ENCODE data around the gene ABCA2. TPM values are rescaled to one million over a fixed set of nuclear protein-coding genes. Genes with fewer than 3 reads are reported as not detected.

ABCA2 gene
- total and polyA plus RNA-seq, 2 experiments from 2014 or later, result 7.0 to 16.0 TPM

GRCh38 chr9:137044502-137045177, 16.6 kb upstream of the ABCA2 start (continued):
- TF ChIP-seq ZNF331 (CRISPR knock-in tag; IDR thresholded peaks at IDR 0.05; ENCODE audit: low read depth) (no peak), JUNB (IDR thresholded peaks at IDR 0.05; ENCODE audit: unreplicated experiment) (no peak), ZNF114 (CRISPR knock-in tag; IDR thresholded peaks at IDR 0.05) (no peak), EZH2phosphoT487 (IDR thresholded peaks at IDR 0.05; ENCODE audit: unreplicated experiment) (no peak)
- TF ChIP-seq, protein P1, sequence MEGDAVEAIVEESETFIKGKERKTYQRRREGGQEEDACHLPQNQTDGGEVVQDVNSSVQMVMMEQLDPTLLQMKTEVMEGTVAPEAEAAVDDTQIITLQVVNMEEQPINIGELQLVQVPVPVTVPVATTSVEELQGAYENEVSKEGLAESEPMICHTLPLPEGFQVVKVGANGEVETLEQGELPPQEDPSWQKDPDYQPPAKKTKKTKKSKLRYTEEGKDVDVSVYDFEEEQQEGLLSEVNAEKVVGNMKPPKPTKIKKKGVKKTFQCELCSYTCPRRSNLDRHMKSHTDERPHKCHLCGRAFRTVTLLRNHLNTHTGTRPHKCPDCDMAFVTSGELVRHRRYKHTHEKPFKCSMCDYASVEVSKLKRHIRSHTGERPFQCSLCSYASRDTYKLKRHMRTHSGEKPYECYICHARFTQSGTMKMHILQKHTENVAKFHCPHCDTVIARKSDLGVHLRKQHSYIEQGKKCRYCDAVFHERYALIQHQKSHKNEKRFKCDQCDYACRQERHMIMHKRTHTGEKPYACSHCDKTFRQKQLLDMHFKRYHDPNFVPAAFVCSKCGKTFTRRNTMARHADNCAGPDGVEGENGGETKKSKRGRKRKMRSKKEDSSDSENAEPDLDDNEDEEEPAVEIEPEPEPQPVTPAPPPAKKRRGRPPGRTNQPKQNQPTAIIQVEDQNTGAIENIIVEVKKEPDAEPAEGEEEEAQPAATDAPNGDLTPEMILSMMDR (conservative IDR thresholded peaks at IDR 0.05; ENCODE audit: low read depth in 2 of 2), result no peak

DNA sequence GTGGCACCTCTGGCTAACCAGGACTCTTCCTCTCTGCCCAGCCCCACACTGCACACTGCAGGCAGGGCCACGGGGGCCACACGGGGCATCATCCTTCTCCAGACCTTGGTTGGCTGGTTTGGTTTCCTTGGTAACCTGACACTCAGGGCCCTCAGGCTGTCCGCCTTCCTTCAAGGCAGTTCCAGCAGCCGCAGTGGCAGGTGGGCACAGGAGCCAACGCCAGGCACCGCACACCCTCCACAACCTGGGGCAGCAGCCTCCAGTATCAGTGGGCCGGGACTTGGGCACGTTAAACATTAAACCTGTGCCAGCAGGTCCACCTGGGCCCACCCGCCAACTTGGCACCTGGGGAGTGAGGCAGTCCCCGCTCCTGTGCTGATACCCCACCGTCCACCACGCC, 16.0 kb upstream of the ABCA2 start:
- H3K79me2 ChIP-seq (replicated peaks; ENCODE audit: insufficient read depth), result peaks cover 7% of the 10 kb centered on the region; the same call in 1 of the 2 replicates
- H3K9me2 ChIP-seq (ENCODE audit: insufficient read depth), result no peaks in the 10 kb centered on the region
- Mint-ChIP-seq H3K36me3 (ENCODE audit: low read depth) (no peaks in the 10 kb centered on the region), H3K27ac (no peak overlapping the region), H3K4me1 (peaks cover 4% of the 10 kb centered on the region; the same call in 1 of the 3 replicates), H3K27me3 (ENCODE audit: insufficient read depth, low read depth, poor library complexity) (peaks cover 30% of the 10 kb centered on the region), H3K9me3 (no peaks in the 10 kb centered on the region), H3K4me3 (no peak overlapping the region)
- ATAC-seq, result no peak
- DNase-seq (ENCODE audit: low spot score), result no peak
- H3K4me2 ChIP-seq, result no peak overlapping the region
- H4K20me1 ChIP-seq (replicated peaks; ENCODE audit: insufficient read depth), result no peaks in the 10 kb centered on the region; the same call in 1 of the 2 replicates
- H3K4me1 ChIP-seq (ENCODE audit: insufficient read depth), result peaks cover 7% of the 10 kb centered on the region; the same call in 1 of the 2 replicates
- no peaks in the 10 kb centered on the region for H3K36me3 ChIP-seq (ENCODE audit: insufficient read depth)
- no peak overlapping the region for H3K4me3 ChIP-seq
- H2AFZ ChIP-seq, result no peak overlapping the region
- H3F3A ChIP-seq (replicated peaks; ENCODE audit: low read depth), result no peaks in the 10 kb centered on the region
- H3K27me3 ChIP-seq (ENCODE audit: insufficient read depth), result peaks cover 28% of the 10 kb centered on the region
- H3K27ac ChIP-seq (ENCODE audit: low read depth), result no peak overlapping the region
- TF ChIP-seq CREB1 (CRISPR knock-in tag; IDR thresholded peaks at IDR 0.05; ENCODE audit: low read depth), result no peak
- TF ChIP-seq EZH2phosphoT487 (IDR thresholded peaks at IDR 0.05; ENCODE audit: unreplicated experiment), result no peak
- TF ChIP-seq, protein P2, sequence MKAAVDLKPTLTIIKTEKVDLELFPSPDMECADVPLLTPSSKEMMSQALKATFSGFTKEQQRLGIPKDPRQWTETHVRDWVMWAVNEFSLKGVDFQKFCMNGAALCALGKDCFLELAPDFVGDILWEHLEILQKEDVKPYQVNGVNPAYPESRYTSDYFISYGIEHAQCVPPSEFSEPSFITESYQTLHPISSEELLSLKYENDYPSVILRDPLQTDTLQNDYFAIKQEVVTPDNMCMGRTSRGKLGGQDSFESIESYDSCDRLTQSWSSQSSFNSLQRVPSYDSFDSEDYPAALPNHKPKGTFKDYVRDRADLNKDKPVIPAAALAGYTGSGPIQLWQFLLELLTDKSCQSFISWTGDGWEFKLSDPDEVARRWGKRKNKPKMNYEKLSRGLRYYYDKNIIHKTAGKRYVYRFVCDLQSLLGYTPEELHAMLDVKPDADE (IDR thresholded peaks at IDR 0.05), result no peak
- TF ChIP-seq ZNF462 (CRISPR knock-in tag; IDR thresholded peaks at IDR 0.05), result no peak
- TF ChIP-seq, protein P1 (conservative IDR thresholded peaks at IDR 0.05; ENCODE audit: low read depth in 2 of 2), result no peak
